HUDEP-2 (cell line): ENCODE data around the gene RAB26.
A peak's percentile ranks its signal among the peaks of the same experiment; 100 is the strongest.

Experiments
- DNase-seq, 76 experiments: peaks; one replicate each; lab custom pipeline; 2025; ENCODE audit not compliant: unreplicated experiment in 76 of 76; lab: John Stamatoyannopoulos, UW

The RAB26 gene

GRCh38 chr16:2158262-2158638, 9.8 kb downstream of the RAB26 start:
- DNase-seq: no peak

GRCh38 chr16:2159175-2159838, 10.9 kb downstream of the RAB26 start:
- peak in 59 of 76 experiments; percentile 7 to 86 (median 52) for DNase-seq

GRCh38 chr16:2160915-2161551, 12.6 kb downstream of the RAB26 start:
- no peak for DNase-seq

- no peak for DNase-seq
Observed at GRCh38 chr16:2161911-2162310, 13.5 kb downstream of the RAB26 start.

- no peak for DNase-seq
Observed at GRCh38 chr16:2162676-2163118, 14.3 kb downstream of the RAB26 start.

- DNase-seq: no peak
Observed at GRCh38 chr16:2163211-2163881, 14.9 kb downstream of the RAB26 start.

GRCh38 chr16:2165861-2166260, 17.4 kb downstream of the RAB26 start:
- DNase-seq: no peak

GRCh38 chr16:2166263-2167067, 18.0 kb downstream of the RAB26 start:
- DNase-seq: no peak

GRCh38 chr16:2167068-2167638, 18.7 kb downstream of the RAB26 start:
- DNase-seq: no peak

- DNase-seq: no peak
Observed at GRCh38 chr16:2170080-2170479, 21.7 kb downstream of the RAB26 start.

GRCh38 chr16:2170587-2171435, 22.4 kb downstream of the RAB26 start:
- no peak for DNase-seq

- DNase-seq: no peak
Observed at GRCh38 chr16:2171601-2172178, 23.3 kb downstream of the RAB26 start.

GRCh38 chr16:2172688-2173335, 24.4 kb downstream of the RAB26 start:
- no peak for DNase-seq

- DNase-seq: no peak
Observed at GRCh38 chr16:2173366-2173765, 24.9 kb downstream of the RAB26 start.

GRCh38 chr16:2173916-2174315, 25.5 kb downstream of the RAB26 start:
- DNase-seq: no peak

GRCh38 chr16:2174396-2175131, 26.1 kb downstream of the RAB26 start:
- no peak for DNase-seq

- no peak for DNase-seq
Observed at GRCh38 chr16:2175454-2175853, 27.0 kb downstream of the RAB26 start.

- DNase-seq: no peak
Observed at GRCh38 chr16:2176047-2176446, 27.6 kb downstream of the RAB26 start.
